SK-N-SH treated with all-trans-retinoic acid at 6 μM for 48 hours (cell line): ENCODE measurements around the gene KPNA6.
"Not testable (repeated sequence)": the region's sequence is repeated elsewhere in the genome, so short reads cannot be mapped to it uniquely, and the experiment has no call there.

Experiments
- ARNTL ChIP-seq: fragments of 450-650 bp; formaldehyde crosslinking; IDR thresholded peaks from 2 replicates; pipeline ENCODE4 v1.5.0; 2020; ENCODE audit warnings: low read depth, mild to moderate bottlenecking, moderate library complexity, borderline replicate concordance
- CREB5 ChIP-seq: fragments of 250-450 bp; sonication (Bioruptor Pico); IDR thresholded peaks from 2 replicates; pipeline ENCODE4 v1.5.1; 2020; ENCODE audit warnings: low read depth, mild to moderate bottlenecking, moderate library complexity
- CSDC2 ChIP-seq: fragments of 250-450 bp; sonication (Bioruptor Pico); IDR thresholded peaks from 2 replicates; pipeline ENCODE4 v1.5.0; 2020; ENCODE audit warnings: mild to moderate bottlenecking, moderate library complexity
- ISL1 ChIP-seq: fragments of 250-450 bp; sonication (Bioruptor Pico); IDR thresholded peaks from 2 replicates; pipeline ENCODE4 v2.1.2; 2022; ENCODE audit warnings: mild to moderate bottlenecking, moderate library complexity
- OSR1 ChIP-seq: fragments of 250-450 bp; sonication (Bioruptor Pico); IDR thresholded peaks from 2 replicates; pipeline ENCODE4 v1.8.0; 2022; ENCODE audit warnings: moderate library complexity, mild to moderate bottlenecking, inconsistent platforms
- POU6F1 ChIP-seq: fragments of 250-450 bp; sonication (Bioruptor Pico); IDR thresholded peaks from 2 replicates; pipeline ENCODE4 v1.8.0; 2021; ENCODE audit warnings: low read depth, mild to moderate bottlenecking, moderate library complexity, borderline replicate concordance
- RARB ChIP-seq: fragments of 250-450 bp; sonication (Bioruptor Pico); IDR thresholded peaks from 2 replicates; pipeline ENCODE4 v1.8.0; 2021; ENCODE audit warnings: mild to moderate bottlenecking, moderate library complexity
- SNAI2 ChIP-seq: fragments of 250-450 bp; sonication (Bioruptor Pico); IDR thresholded peaks from 2 replicates; pipeline ENCODE4 v1.5.0; 2020; ENCODE audit warnings: mild to moderate bottlenecking, moderate library complexity
- TCF4 ChIP-seq: fragments of 250-450 bp; sonication (Bioruptor Pico); IDR thresholded peaks from 2 replicates; pipeline ENCODE4 v1.8.0; 2021; ENCODE audit warnings: mild to moderate bottlenecking, moderate library complexity, borderline replicate concordance
- ZFP3 ChIP-seq: fragments of 250-450 bp; sonication (Bioruptor Pico); IDR thresholded peaks from 2 replicates; pipeline ENCODE4 v1.5.0; 2020; ENCODE audit warnings: mild to moderate bottlenecking, moderate library complexity
- TF ChIP-seq, protein P1 (sequence below): fragments of 250-450 bp; sonication (Bioruptor Pico); IDR thresholded peaks from 2 replicates; pipeline ENCODE4 v1.5.0; 2020; ENCODE audit warnings: mild to moderate bottlenecking, moderate library complexity
- TF ChIP-seq, protein P2 (sequence below): fragments of 250-450 bp; sonication (Bioruptor Pico); IDR thresholded peaks from 2 replicates; pipeline ENCODE4 v1.8.0; 2020; ENCODE audit warnings: mild to moderate bottlenecking, moderate library complexity, borderline replicate concordance

DNA sequence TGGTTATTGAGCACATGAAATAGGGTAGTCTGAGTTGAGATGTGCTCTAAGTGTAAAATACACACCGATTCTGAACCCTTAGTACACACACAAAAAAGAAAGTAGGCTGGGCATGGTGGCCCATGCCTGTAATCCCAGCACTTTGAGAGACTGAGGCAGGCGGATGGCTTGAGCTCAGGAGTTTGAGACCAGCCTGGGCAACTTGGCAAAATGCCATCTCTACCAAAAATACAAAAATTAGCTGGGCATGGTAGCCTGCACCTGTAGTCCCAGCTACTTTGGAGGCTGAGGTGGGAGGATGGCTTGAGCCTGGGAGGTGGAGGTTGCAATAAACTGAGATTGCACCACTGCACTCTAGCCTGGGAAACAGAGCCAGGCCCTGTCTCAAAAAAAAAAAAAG, 21.5 kb upstream of the KPNA6 start:
- TF ChIP-seq ZFP3 (CRISPR knock-in tag); SNAI2 (CRISPR knock-in tag); TCF4 (CRISPR knock-in tag); CREB5; ARNTL; CSDC2 (CRISPR knock-in tag); ISL1 (CRISPR knock-in tag); OSR1 (CRISPR knock-in tag); RARB (CRISPR knock-in tag); POU6F1: not testable (repeated sequence)
- TF ChIP-seq, protein P1, sequence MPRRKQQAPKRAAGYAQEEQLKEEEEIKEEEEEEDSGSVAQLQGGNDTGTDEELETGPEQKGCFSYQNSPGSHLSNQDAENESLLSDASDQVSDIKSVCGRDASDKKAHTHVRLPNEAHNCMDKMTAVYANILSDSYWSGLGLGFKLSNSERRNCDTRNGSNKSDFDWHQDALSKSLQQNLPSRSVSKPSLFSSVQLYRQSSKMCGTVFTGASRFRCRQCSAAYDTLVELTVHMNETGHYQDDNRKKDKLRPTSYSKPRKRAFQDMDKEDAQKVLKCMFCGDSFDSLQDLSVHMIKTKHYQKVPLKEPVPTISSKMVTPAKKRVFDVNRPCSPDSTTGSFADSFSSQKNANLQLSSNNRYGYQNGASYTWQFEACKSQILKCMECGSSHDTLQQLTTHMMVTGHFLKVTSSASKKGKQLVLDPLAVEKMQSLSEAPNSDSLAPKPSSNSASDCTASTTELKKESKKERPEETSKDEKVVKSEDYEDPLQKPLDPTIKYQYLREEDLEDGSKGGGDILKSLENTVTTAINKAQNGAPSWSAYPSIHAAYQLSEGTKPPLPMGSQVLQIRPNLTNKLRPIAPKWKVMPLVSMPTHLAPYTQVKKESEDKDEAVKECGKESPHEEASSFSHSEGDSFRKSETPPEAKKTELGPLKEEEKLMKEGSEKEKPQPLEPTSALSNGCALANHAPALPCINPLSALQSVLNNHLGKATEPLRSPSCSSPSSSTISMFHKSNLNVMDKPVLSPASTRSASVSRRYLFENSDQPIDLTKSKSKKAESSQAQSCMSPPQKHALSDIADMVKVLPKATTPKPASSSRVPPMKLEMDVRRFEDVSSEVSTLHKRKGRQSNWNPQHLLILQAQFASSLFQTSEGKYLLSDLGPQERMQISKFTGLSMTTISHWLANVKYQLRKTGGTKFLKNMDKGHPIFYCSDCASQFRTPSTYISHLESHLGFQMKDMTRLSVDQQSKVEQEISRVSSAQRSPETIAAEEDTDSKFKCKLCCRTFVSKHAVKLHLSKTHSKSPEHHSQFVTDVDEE (CRISPR knock-in tag): not testable (repeated sequence)
- TF ChIP-seq, protein P2, sequence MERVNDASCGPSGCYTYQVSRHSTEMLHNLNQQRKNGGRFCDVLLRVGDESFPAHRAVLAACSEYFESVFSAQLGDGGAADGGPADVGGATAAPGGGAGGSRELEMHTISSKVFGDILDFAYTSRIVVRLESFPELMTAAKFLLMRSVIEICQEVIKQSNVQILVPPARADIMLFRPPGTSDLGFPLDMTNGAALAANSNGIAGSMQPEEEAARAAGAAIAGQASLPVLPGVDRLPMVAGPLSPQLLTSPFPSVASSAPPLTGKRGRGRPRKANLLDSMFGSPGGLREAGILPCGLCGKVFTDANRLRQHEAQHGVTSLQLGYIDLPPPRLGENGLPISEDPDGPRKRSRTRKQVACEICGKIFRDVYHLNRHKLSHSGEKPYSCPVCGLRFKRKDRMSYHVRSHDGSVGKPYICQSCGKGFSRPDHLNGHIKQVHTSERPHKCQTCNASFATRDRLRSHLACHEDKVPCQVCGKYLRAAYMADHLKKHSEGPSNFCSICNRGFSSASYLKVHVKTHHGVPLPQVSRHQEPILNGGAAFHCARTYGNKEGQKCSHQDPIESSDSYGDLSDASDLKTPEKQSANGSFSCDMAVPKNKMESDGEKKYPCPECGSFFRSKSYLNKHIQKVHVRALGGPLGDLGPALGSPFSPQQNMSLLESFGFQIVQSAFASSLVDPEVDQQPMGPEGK (CRISPR knock-in tag): not testable (repeated sequence)
